H1 (cell line): Measurements from ENCODE around the gene GAK. TPM values are rescaled to one million over a fixed set of nuclear protein-coding genes. Genes with fewer than 3 reads are reported as not detected.

Experiments used
- CTCF ChIA-PET: fragments of 300-600 bp; sonication (Branson Sonifier 250); formaldehyde crosslinking; loops from one replicate; lab custom pipeline; 2021; ENCODE audit not compliant: partially characterized antibody; lab: Charles Lee
- POLR2A ChIA-PET: fragments of 300-600 bp; sonication (Branson Sonifier 250); formaldehyde crosslinking; loops from one replicate; lab custom pipeline; 2021; ENCODE audit warnings: inconsistent platforms; ENCODE audit not compliant: partially characterized antibody; lab: Charles Lee
- DNase-seq, 2 experiments: peaks; one replicate each; pipeline versions ENCODE4 v3.0.0 to v3.0.0-alpha.2; 2010 to 2022; ENCODE audit warnings: low spot score in 2 of 2, low read depth in 1 of 2, mixed read lengths in 1 of 2
- FAIRE-seq: peaks from 2 replicates; lab custom pipeline; 2011; peaks lifted over from hg19 to GRCh38; lab: Jason Lieb, UNC
- H2AFZ ChIP-seq: 2 replicates; pipeline ENCODE4 v1.8.1; 2012; ENCODE audit warnings: low read length, inconsistent platforms
- H2AK5ac ChIP-seq: 2 replicates; pipeline ENCODE4 v1.6.1; 2013; ENCODE audit warnings: low read depth, low read length
- H2BK120ac ChIP-seq: replicated peaks from 2 replicates; pipeline ENCODE3; 2013; ENCODE audit warnings: low read depth, low read length, inconsistent platforms
- H2BK12ac ChIP-seq: 2 replicates; pipeline ENCODE4 v1.6.1; 2013; ENCODE audit warnings: low read depth, low read length
- H2BK15ac ChIP-seq: 2 replicates; pipeline ENCODE4 v1.6.1; 2013; ENCODE audit warnings: low read length
- H2BK20ac ChIP-seq: 2 replicates; pipeline ENCODE4 v1.6.1; 2013; ENCODE audit warnings: low read length
- H2BK5ac ChIP-seq: 2 replicates; pipeline ENCODE4 v1.6.1; 2013; ENCODE audit warnings: low read depth, low read length
- H3K14ac ChIP-seq: 2 replicates; pipeline ENCODE4 v1.6.1; 2013; ENCODE audit warnings: inconsistent platforms; ENCODE audit not compliant: insufficient read length
- H3K18ac ChIP-seq: 2 replicates; pipeline ENCODE4 v1.6.1; 2013; ENCODE audit warnings: low read length; ENCODE audit errors: extremely low read depth
- H3K23ac ChIP-seq: 2 replicates; pipeline ENCODE4 v1.6.1; 2013; ENCODE audit warnings: inconsistent platforms; ENCODE audit not compliant: insufficient read length
- H3K23me2 ChIP-seq: 2 replicates; pipeline ENCODE4 v1.6.1; 2013; ENCODE audit warnings: low read depth, low read length
- H3K27ac ChIP-seq: 2 replicates; pipeline ENCODE4 v1.6.1; 2011; ENCODE audit warnings: low read depth, low read length, inconsistent platforms
- H3K27me3 ChIP-seq, 4 experiments: replicated peaks in 1 of 4; 1 replicate in 1 of 4; 2 replicates in 3 of 4; pipeline versions ENCODE4 v1.6.1 to v1.8.1; 2011 to 2013; ENCODE audit warnings: low read length in 3 of 4, mild to moderate bottlenecking in 3 of 4, inconsistent platforms in 2 of 4, mixed read lengths in 2 of 4, moderate library complexity in 1 of 4; ENCODE audit not compliant: control insufficient read depth in 3 of 4, insufficient read depth in 3 of 4; ENCODE audit errors: extremely low read depth in 1 of 4
- H3K36me3 ChIP-seq, 4 experiments: 2 replicates each; pipeline versions ENCODE4 v1.6.1 to v1.8.1; 2011 to 2013; ENCODE audit warnings: mild to moderate bottlenecking in 4 of 4, low read length in 3 of 4, moderate library complexity in 2 of 4, control low read depth in 1 of 4, inconsistent platforms in 1 of 4; ENCODE audit not compliant: insufficient read depth in 4 of 4, control insufficient read depth in 2 of 4
- H3K4ac ChIP-seq: replicated peaks from 2 replicates; pipeline ENCODE3; 2013; ENCODE audit warnings: low read length, low read depth, mixed read lengths, inconsistent platforms; ENCODE audit not compliant: insufficient read length
- H3K4me1 ChIP-seq, 4 experiments: replicated peaks in 1 of 4; 1 replicate in 1 of 4; 2 replicates in 3 of 4; pipeline versions ENCODE4 v1.6.1 to v1.8.1; 2011 to 2013; ENCODE audit warnings: low read length in 3 of 4, inconsistent platforms in 2 of 4, mixed read lengths in 1 of 4; ENCODE audit not compliant: insufficient read depth in 4 of 4, control insufficient read depth in 3 of 4
- H3K4me2 ChIP-seq, 2 experiments: 2 replicates each; pipeline versions ENCODE4 v1.6.1 to v1.8.1; 2011 to 2013; ENCODE audit warnings: low read depth in 2 of 2, low read length in 2 of 2, control low read depth in 1 of 2, inconsistent platforms in 1 of 2, mild to moderate bottlenecking in 1 of 2; ENCODE audit not compliant: insufficient read depth in 1 of 2
- H3K4me3 ChIP-seq, 4 experiments: fragments of 200-600, 300-600 bp in 1 of 4; sonication (generic), shearing (Covaris generic), sonication (Bioruptor Twin) in 1 of 4; 2 replicates each; pipeline versions ENCODE4 v1.5.1 to v1.8.1; 2011 to 2016; ENCODE audit warnings: low read length in 4 of 4, low read depth in 3 of 4, control low read depth in 2 of 4, inconsistent platforms in 2 of 4, mild to moderate bottlenecking in 2 of 4, mixed read lengths in 1 of 4, moderate library complexity in 1 of 4; ENCODE audit not compliant: insufficient read depth in 2 of 4; ENCODE audit errors: extremely low read depth in 1 of 4
- H3K56ac ChIP-seq: replicated peaks from 2 replicates; pipeline ENCODE3; 2013; ENCODE audit warnings: low read depth, mild to moderate bottlenecking, mixed read lengths, low read length, inconsistent platforms; ENCODE audit not compliant: insufficient read length
- H3K79me1 ChIP-seq: 2 replicates; pipeline ENCODE4 v1.6.1; 2013; ENCODE audit warnings: low read depth, low read length, control low read depth
- H3K79me2 ChIP-seq, 2 experiments: 2 replicates each; pipeline versions ENCODE4 v1.6.1 to v1.8.1; 2012 to 2013; ENCODE audit warnings: low read length in 2 of 2, mild to moderate bottlenecking in 2 of 2, inconsistent platforms in 1 of 2; ENCODE audit not compliant: insufficient read depth in 2 of 2, control insufficient read depth in 1 of 2
- H3K9ac ChIP-seq, 4 experiments: replicated peaks in 1 of 4; 1 replicate in 1 of 4; 2 replicates in 3 of 4; pipeline versions ENCODE4 v1.6.1 to v1.8.1; 2011 to 2013; ENCODE audit warnings: low read depth in 3 of 4, low read length in 3 of 4, control low read depth in 2 of 4, mild to moderate bottlenecking in 2 of 4, moderate library complexity in 2 of 4, inconsistent platforms in 1 of 4; ENCODE audit errors: extremely low read depth in 1 of 4
- H3K9me3 ChIP-seq, 2 experiments: 2 replicates each; pipeline versions ENCODE4 v1.6.1 to v1.8.1; 2012 to 2013; ENCODE audit warnings: mild to moderate bottlenecking in 2 of 2, moderate library complexity in 2 of 2, control low read depth in 1 of 2, inconsistent platforms in 1 of 2, low read depth in 1 of 2, low read length in 1 of 2, mixed read lengths in 1 of 2; ENCODE audit not compliant: insufficient read depth in 2 of 2
- H4K20me1 ChIP-seq, 2 experiments: replicated peaks in 1 of 2; 2 replicates each; pipeline versions ENCODE3 to v1.8.1; 2011 to 2013; ENCODE audit warnings: inconsistent platforms in 2 of 2, low read length in 2 of 2, mild to moderate bottlenecking in 1 of 2; ENCODE audit not compliant: insufficient read depth in 2 of 2, control insufficient read depth in 1 of 2
- H4K5ac ChIP-seq: 2 replicates; pipeline ENCODE4 v1.6.1; 2013; ENCODE audit warnings: low read length, low read depth, mixed read lengths, inconsistent platforms; ENCODE audit not compliant: insufficient read length
- H4K8ac ChIP-seq: 2 replicates; pipeline ENCODE4 v1.8.0; 2013; ENCODE audit warnings: mild to moderate bottlenecking, moderate library complexity, low read length, inconsistent platforms; ENCODE audit not compliant: insufficient read depth; ENCODE audit errors: extremely low read depth
- H4K91ac ChIP-seq: replicated peaks from 2 replicates; pipeline ENCODE3; 2013; ENCODE audit warnings: low read length, mixed read lengths, inconsistent platforms; ENCODE audit not compliant: insufficient read length
- CEBPB ChIP-seq: IDR thresholded peaks from 2 replicates; pipeline ENCODE4 v1.6.1; 2012; ENCODE audit warnings: low read depth, low read length
- CTBP2 ChIP-seq: IDR thresholded peaks from 2 replicates; pipeline ENCODE4 v1.7.0; 2011; ENCODE audit warnings: borderline replicate concordance, mild to moderate bottlenecking, moderate library complexity, mixed read lengths, low read length; ENCODE audit not compliant: insufficient read depth, insufficient read length
- EGR1 ChIP-seq: IDR thresholded peaks from 2 replicates; pipeline ENCODE4 v1.6.1; 2011; ENCODE audit warnings: low read depth, low read length, borderline replicate concordance
- EP300 ChIP-seq, 2 experiments: IDR thresholded peaks; 1 replicate in 1 of 2; 2 replicates in 1 of 2; pipeline ENCODE4 v1.6.1; 2011 to 2012; ENCODE audit warnings: low read depth in 2 of 2, low read length in 2 of 2, mild to moderate bottlenecking in 2 of 2, borderline replicate concordance in 1 of 2, inconsistent platforms in 1 of 2, moderate library complexity in 1 of 2
- SRF ChIP-seq: IDR thresholded peaks from 2 replicates; pipeline ENCODE4 v1.6.1; 2011; ENCODE audit warnings: mild to moderate bottlenecking, low read depth, low read length, moderate library complexity
- USF2 ChIP-seq: IDR thresholded peaks from 2 replicates; pipeline ENCODE4 v1.6.1; 2011; ENCODE audit warnings: low read length, improper control_type of control experiment
- WGBS, 2 experiments: shearing (Covaris generic) in 1 of 2; methylation state at CpG; one replicate each; pipeline versions ENCODE4 v1.1.6 to v1.1.7; 2013 to 2015; ENCODE audit warnings: low lambda C conversion rate in 2 of 2, mixed read lengths in 2 of 2, inconsistent platforms in 1 of 2, low coverage in 1 of 2, missing lambda C conversion rate in 1 of 2; ENCODE audit not compliant: insufficient replicate concordance in 2 of 2, insufficient coverage in 1 of 2, insufficient read length in 1 of 2; ENCODE audit errors: extremely low coverage in 1 of 2, missing lambda C conversion rate in 1 of 2; 5-methylcytosine and 5-hydroxymethylcytosine counted together
- polyA plus RNA-seq, 7 experiments: library from polyadenylated mRNA; depleted of rRNA in 3 of 7; stranded (reverse) in 5 of 7; unstranded in 2 of 7; fragments of >200 nt in 5 of 7; fragments of 200-250 nt in 2 of 7; gene quantifications; 1 replicate in 5 of 7; 2 replicates in 1 of 7; 4 replicates in 1 of 7; pipeline versions ENCODE4 v1.2.1 to v1.2.3, GENCODE V29; 2011 to 2013; ENCODE audit warnings: missing spikeins in 2 of 7, mixed read lengths in 2 of 7
- total RNA-seq: library from RNA; stranded (reverse); fragmentation: NEBNext Ultra II Directional; extraction: Animal tissue kit (Norgen Biotek cat#: 25700); gene quantifications from 2 replicates; pipeline ENCODE4 v1.2.1, GENCODE V29; 2021
- TF ChIP-seq, protein P1 (sequence below): IDR thresholded peaks from 2 replicates; pipeline ENCODE4 v1.6.1; 2012; ENCODE audit warnings: low read length, inconsistent platforms

The GAK gene
- total and polyA plus RNA-seq, 2 of the 8 experiments (the other 6 are each of a cell fraction or from before 2014, with no cell fraction given): 31.5 to 70.8 TPM

- Histone ChIP-seq H3K9me3 (no peaks in the 10 kb centered on the region), H4K5ac (no peak overlapping the region), H3K27ac (no peak overlapping the region), H3K23me2 (peaks cover 6% of the 10 kb centered on the region; the same call in 1 of the 2 replicates), H3K4me1 (peaks cover 3 to 10% (median 8%) of the 10 kb centered on the region in 4 experiments), H4K8ac (no peak overlapping the region), H3K23ac (no peak overlapping the region), H2BK120ac (no peak overlapping the region), H2BK5ac (no peak overlapping the region), H3K9ac (no peak overlapping the region), H3K36me3 (no peaks in the 10 kb centered on the region), H2BK12ac (peak overlapping the region; percentile 68; the same call in 1 of the 2 replicates), H2AFZ (no peak overlapping the region), H4K20me1 (peaks cover 0 to 2% of the 10 kb centered on the region in 2 experiments), H3K4me3 (0 out of 8 replicates have a peak overlapping the region, but pooled peaks of 1 of the 4 experiments have one; percentile 51), H2BK15ac (no peak overlapping the region; the same call in 1 of the 2 replicates), H3K79me1 (no peaks in the 10 kb centered on the region), H3K14ac (no peak overlapping the region), H3K4me2 (peak overlapping the region; percentile 69 to 83; a peak in 3 of 4 replicates), H2BK20ac (no peak overlapping the region), H2AK5ac (no peak overlapping the region), H3K79me2 (no peaks in the 10 kb centered on the region), H3K56ac (no peak overlapping the region), H4K91ac (no peak overlapping the region), H3K18ac (no peak overlapping the region; the same call in none of the 2 replicates), H3K27me3 (peaks cover 0 to 11% (median 6%) of the 10 kb centered on the region in 4 experiments; a peak in 4 of 7 replicates), H3K4ac (no peak overlapping the region)
- POLR2A ChIA-PET: interaction anchor here (1.7 kb wide), 1 partner anchor 14 kb away, joined by 4 read pairs; the partner anchor contains the start of genes GAK and TMEM175
- no peak for DNase-seq
- no peak for FAIRE-seq
- CTCF ChIA-PET: interaction anchor here (1.0 kb wide), 1 partner anchor 17 kb away, joined by 3 read pairs; no protein-coding TSS in a partner anchor
- 77% methylated on average over 9 of the region's 9 CpGs; no CpG with 5 or more reads in 1 of the 2 experiments for WGBS, 2 experiments
- TF ChIP-seq CTBP2 (no peak), SRF (no peak), USF2 (no peak), EGR1 (no peak), EP300 (IDR thresholded peaks at IDR 0.05; ENCODE audit: borderline replicate concordance in 1 of 2, low read depth in 2 of 2, low read length in 2 of 2) (no peak), CEBPB (no peak)
- TF ChIP-seq, protein P1, sequence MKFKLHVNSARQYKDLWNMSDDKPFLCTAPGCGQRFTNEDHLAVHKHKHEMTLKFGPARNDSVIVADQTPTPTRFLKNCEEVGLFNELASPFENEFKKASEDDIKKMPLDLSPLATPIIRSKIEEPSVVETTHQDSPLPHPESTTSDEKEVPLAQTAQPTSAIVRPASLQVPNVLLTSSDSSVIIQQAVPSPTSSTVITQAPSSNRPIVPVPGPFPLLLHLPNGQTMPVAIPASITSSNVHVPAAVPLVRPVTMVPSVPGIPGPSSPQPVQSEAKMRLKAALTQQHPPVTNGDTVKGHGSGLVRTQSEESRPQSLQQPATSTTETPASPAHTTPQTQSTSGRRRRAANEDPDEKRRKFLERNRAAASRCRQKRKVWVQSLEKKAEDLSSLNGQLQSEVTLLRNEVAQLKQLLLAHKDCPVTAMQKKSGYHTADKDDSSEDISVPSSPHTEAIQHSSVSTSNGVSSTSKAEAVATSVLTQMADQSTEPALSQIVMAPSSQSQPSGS: no peak
These were observed 14.0 kb upstream of the GAK start for GRCh38 chr4:946103-946450.
